Mesodermal cell (in vitro differentiated cells): ENCODE measurements around the gene FAM50A.
A peak's percentile ranks its signal among the peaks of the same experiment; 100 is the strongest.

Source experiments
- H3K27ac ChIP-seq: 2 replicates; pipeline ENCODE4 v1.7.0; 2013; ENCODE audit warnings: mild to moderate bottlenecking, low read depth, low read length, moderate library complexity; ENCODE audit not compliant: severe bottlenecking
- H3K36me3 ChIP-seq: 2 replicates; pipeline ENCODE4 v1.7.1; 2013; ENCODE audit warnings: mild to moderate bottlenecking, low read length, moderate library complexity; ENCODE audit not compliant: control insufficient read depth, insufficient read depth
- H3K4me1 ChIP-seq: one replicate; pipeline ENCODE4 v1.7.1; 2013; ENCODE audit warnings: mild to moderate bottlenecking, low read length; ENCODE audit not compliant: insufficient read depth, control insufficient read depth, poor library complexity, severe bottlenecking
- H3K4me3 ChIP-seq: 2 replicates; pipeline ENCODE4 v1.7.0; 2013; ENCODE audit warnings: low read length, control low read depth, mild to moderate bottlenecking; ENCODE audit not compliant: insufficient read depth, poor library complexity, severe bottlenecking; ENCODE audit errors: extremely low read depth
- H3K9me3 ChIP-seq: 2 replicates; pipeline ENCODE4 v1.7.1; 2013; ENCODE audit warnings: mild to moderate bottlenecking, low read length, moderate library complexity; ENCODE audit not compliant: control insufficient read depth
- WGBS, 2 experiments: methylation state at CpG; one replicate each; pipeline ENCODE4 v1.1.5; 2013; ENCODE audit warnings: missing lambda C conversion rate in 2 of 2; ENCODE audit not compliant: insufficient coverage in 2 of 2; 5-methylcytosine and 5-hydroxymethylcytosine counted together

Gene FAM50A

GRCh38 chrX:154458116-154458953 lies 14.4 kb downstream of the FAM50A start, which contains the start of gene PLXNA3:
TSS of gene PLXNA3 (plus strand) at chrX:154458281. CDS start at chrX:154460184, 1,903 bp downstream.
- Histone ChIP-seq H3K4me3 (peak within 1 kb of the TSS; percentile 66), H3K27ac (no peak within 1 kb of the TSS), H3K36me3 (peaks cover 26% of the 10 kb centered on the region), H3K4me1 (no peaks in the 10 kb centered on the region), H3K9me3 (no peaks in the 10 kb centered on the region)
- WGBS, 2 experiments, result 0% methylated on average over 11 to 18 of the region's 88 CpGs

- Histone ChIP-seq H3K9me3 (no peaks in the 10 kb centered on the region), H3K36me3 (peaks cover 27% of the 10 kb centered on the region), H3K4me1 (no peaks in the 10 kb centered on the region), H3K27ac (no peak overlapping the region), H3K4me3 (peak overlapping the region; percentile 66)
- WGBS, 2 experiments, result 43 to 48% methylated on average over 3 to 6 of the region's 15 CpGs
Measured at GRCh38 chrX:154458954-154459778, 15.2 kb downstream of the FAM50A start.

GRCh38 chrX:154459832-154460231 lies 15.9 kb downstream of the FAM50A start:
- no peaks in the 10 kb centered on the region for H3K4me1 ChIP-seq
- WGBS, 2 experiments, result 80 to 81% methylated on average over 1 to 6 of the region's 14 CpGs
- H3K9me3 ChIP-seq, result no peaks in the 10 kb centered on the region
- peak overlapping the region; percentile 66 for H3K4me3 ChIP-seq
- H3K36me3 ChIP-seq, result peaks cover 34% of the 10 kb centered on the region
- H3K27ac ChIP-seq, result no peak overlapping the region

- WGBS, 2 experiments, result 94 to 95% methylated on average over 12 to 18 of the region's 26 CpGs
- Histone ChIP-seq H3K27ac (no peak overlapping the region), H3K36me3 (peaks cover 35% of the 10 kb centered on the region), H3K9me3 (no peaks in the 10 kb centered on the region), H3K4me3 (no peak overlapping the region), H3K4me1 (no peaks in the 10 kb centered on the region)
Measured at GRCh38 chrX:154460326-154460725, 16.4 kb downstream of the FAM50A start.

GRCh38 chrX:154462396-154462795 lies 18.5 kb downstream of the FAM50A start:
- WGBS, 2 experiments, result 100% methylated on average over 1 to 2 of the region's 8 CpGs

GRCh38 chrX:154463611-154464220 lies 19.8 kb downstream of the FAM50A start:
- no peaks in the 10 kb centered on the region for H3K4me1 ChIP-seq
- no peak overlapping the region for H3K4me3 ChIP-seq
- peaks cover 45% of the 10 kb centered on the region for H3K36me3 ChIP-seq
- H3K27ac ChIP-seq, result no peak overlapping the region
- H3K9me3 ChIP-seq, result no peaks in the 10 kb centered on the region
- 91 to 97% methylated on average over 7 to 23 of the region's 36 CpGs for WGBS, 2 experiments

More at GRCh38 chrX:154462396-154462795, 18.5 kb downstream of the FAM50A start:
- Histone ChIP-seq H3K9me3 (no peaks in the 10 kb centered on the region), H3K4me1 (no peaks in the 10 kb centered on the region), H3K36me3 (peaks cover 38% of the 10 kb centered on the region), H3K4me3 (no peak overlapping the region), H3K27ac (no peak overlapping the region)

- Histone ChIP-seq H3K27ac (no peak overlapping the region), H3K36me3 (peaks cover 52% of the 10 kb centered on the region), H3K4me3 (no peak overlapping the region), H3K4me1 (no peaks in the 10 kb centered on the region), H3K9me3 (no peaks in the 10 kb centered on the region)
- 98 to 99% methylated on average over 14 to 19 of the region's 28 CpGs for WGBS, 2 experiments
Measured at GRCh38 chrX:154464806-154465365, 20.9 kb downstream of the FAM50A start.

- Histone ChIP-seq H3K4me1 (no peaks in the 10 kb centered on the region), H3K27ac (no peak overlapping the region), H3K4me3 (no peak overlapping the region), H3K9me3 (no peaks in the 10 kb centered on the region), H3K36me3 (peaks cover 48% of the 10 kb centered on the region)
- 80 to 87% methylated on average over 1 to 12 of the region's 14 CpGs for WGBS, 2 experiments
Measured at GRCh38 chrX:154465601-154466000, 21.7 kb downstream of the FAM50A start.

- H3K9me3 ChIP-seq, result no peaks in the 10 kb centered on the region
- peaks cover 49% of the 10 kb centered on the region for H3K36me3 ChIP-seq
- H3K27ac ChIP-seq, result no peak overlapping the region
- WGBS, 2 experiments, result 95 to 96% methylated on average over 10 to 20 of the region's 32 CpGs
- no peaks in the 10 kb centered on the region for H3K4me1 ChIP-seq
- no peak overlapping the region for H3K4me3 ChIP-seq
Measured at GRCh38 chrX:154466036-154466435, 22.1 kb downstream of the FAM50A start.

GRCh38 chrX:154466907-154467306 lies 23.0 kb downstream of the FAM50A start:
- peaks cover 50% of the 10 kb centered on the region for H3K36me3 ChIP-seq
- H3K4me3 ChIP-seq, result no peak overlapping the region
- H3K9me3 ChIP-seq, result no peaks in the 10 kb centered on the region
- H3K4me1 ChIP-seq, result no peaks in the 10 kb centered on the region
- 94 to 99% methylated on average over 8 of the region's 15 CpGs for WGBS, 2 experiments
- no peak overlapping the region for H3K27ac ChIP-seq
